Activated CD4-positive, alpha-beta T cell treated with anti-CD3 and anti-CD28 coated beads, Interleukin-2, amount 50 U/mL, for 16 hours (primary cell): Measurements from ENCODE around the gene GAREM1.
A peak's percentile ranks its signal among the peaks of the same experiment; 100 is the strongest.
"Not testable (repeated sequence)": the region's sequence is repeated elsewhere in the genome, so short reads cannot be mapped to it uniquely, and the experiment has no call there.

Source experiments
- DNase-seq: peaks from one replicate; pipeline ENCODE4 v3.0.0-alpha.2; 2020

GAREM1 gene

GRCh38 chr18:32470714-32471633, at the start of gene GAREM1:
Gene GAREM1 (minus strand): TSS chr18:32470882. CDS start chr18:32470428, 454 bp downstream.
- peak; percentile 89 for DNase-seq

GRCh38 chr18:32511147-32511546, 40.5 kb upstream of the GAREM1 start:
- peak; percentile 65 for DNase-seq

DNA sequence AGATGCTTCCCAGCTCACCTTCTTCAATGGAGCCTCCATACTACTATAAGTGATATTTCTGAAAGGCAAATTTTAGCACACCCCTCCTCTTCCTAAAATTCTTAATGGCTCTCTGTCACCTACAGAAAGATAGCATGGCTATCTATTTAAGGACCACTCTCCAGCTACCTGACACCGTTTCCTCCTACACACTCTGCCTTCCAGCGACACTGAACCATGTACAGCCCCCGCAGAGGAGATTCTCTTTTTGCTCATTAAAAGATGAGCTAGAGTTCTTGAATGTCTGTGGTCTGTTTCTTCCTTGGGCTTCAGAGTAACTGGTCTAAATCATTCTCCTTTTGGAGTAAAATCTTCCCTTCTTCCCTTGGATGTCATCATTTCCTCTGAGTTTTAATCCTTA, 38.4 kb upstream of the GAREM1 start:
- no peak for DNase-seq

DNA sequence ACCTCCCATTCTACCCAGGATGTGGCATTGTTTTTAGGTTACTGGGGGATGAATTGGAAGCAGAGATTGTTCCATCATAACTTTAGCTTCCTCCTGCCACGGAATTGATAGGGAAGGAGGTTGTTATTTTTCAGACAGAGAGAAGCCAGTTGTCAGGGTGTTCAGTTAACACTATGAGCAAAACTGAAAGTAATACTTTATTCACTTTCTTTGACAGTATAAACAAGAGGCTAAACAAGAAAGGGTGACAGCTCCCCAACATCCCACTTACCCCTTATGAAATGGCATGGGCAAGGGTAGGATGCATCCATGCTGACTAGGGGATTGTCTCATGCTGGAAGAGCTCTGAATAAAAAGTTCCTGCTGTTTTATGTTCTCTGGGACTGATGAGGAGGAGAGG, 36.4 kb upstream of the GAREM1 start:
- peak; percentile 20 for DNase-seq

- DNase-seq: no peak
Observed at GRCh38 chr18:32502014-32502413, 31.3 kb upstream of the GAREM1 start.

GRCh38 chr18:32501242-32501641, 30.6 kb upstream of the GAREM1 start:
- not testable (repeated sequence) for DNase-seq

DNA sequence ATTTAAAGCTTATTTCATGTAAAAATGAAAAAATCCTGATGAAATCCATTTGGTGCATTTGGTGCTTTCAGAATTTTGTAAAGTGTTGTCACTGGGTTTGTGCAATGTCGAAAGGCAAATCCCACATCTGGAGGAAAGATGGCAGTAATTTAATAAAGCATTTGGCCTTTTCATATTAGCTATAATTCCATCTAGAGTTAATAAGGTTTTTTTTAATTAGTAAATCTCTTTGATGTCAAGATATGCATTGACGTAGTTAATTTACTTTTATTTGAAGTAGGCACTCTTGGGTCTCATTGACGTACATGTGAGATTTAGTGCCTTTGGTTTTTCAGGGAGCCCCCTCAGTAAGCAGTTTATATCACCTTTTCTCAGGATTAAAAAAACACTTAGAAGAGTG, 12.3 kb upstream of the GAREM1 start:
- no peak for DNase-seq

GRCh38 chr18:32482117-32482516, 11.4 kb upstream of the GAREM1 start:
- DNase-seq: no peak

DNA sequence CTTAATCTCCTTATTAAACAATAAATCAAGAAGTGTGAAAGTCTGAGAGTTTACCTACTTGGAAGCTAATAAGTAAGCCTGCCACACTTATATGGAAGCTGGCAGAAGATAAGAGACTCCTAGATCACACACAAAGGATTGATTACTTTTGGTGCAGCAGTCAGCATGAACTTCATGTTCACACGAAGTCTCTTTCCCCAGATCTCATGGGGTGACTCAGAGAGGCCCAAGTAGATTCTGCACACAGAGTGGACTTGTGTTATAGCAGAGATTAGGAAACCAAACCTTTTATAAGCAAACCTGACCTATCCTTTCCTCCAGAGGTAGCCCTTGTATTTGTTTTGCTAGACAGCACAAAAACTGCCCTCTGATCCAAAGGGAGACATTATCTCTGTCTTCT, 9.9 kb upstream of the GAREM1 start:
- DNase-seq: no peak

DNA sequence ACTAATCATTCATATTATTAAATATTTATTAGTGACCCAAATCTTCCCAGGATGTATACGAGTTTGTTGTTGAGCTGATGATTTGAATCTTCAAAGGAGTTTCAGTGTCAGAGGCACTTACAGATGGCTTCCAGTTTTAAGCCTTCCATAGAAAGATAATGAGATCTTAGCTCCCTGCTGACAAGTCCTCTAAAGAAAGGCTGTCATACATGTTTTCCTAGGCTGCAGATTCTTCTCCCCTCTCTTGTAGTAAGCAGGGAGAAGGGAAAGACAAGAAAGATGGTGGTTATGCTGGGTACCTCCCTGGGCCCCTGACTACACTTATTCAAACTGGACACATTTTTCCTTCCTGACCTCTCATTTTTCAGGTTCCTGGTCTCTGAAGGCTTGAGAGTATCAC, 8.1 kb upstream of the GAREM1 start:
- no peak for DNase-seq

- no peak for DNase-seq
Observed at GRCh38 chr18:32478317-32478716, 7.6 kb upstream of the GAREM1 start.

DNA sequence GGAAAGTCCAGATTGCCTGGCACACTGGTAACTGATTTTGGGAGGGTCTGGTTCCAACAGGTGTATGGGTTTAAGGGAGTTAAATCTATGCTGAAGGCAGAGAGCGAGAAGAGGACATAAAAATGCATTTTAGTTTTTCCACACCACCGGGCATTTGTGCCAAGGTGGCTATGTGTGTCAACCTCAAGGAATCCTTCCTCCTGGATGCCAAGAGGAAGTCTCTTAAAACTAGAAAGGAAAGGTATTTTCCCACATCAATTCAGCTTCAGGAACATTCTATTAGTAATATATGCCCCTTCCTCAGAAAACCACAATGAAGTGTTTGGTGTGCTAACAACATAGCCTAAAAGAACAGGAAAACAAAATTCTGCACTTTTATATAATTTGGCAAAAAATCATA, 5.4 kb upstream of the GAREM1 start:
- DNase-seq: no peak

DNA sequence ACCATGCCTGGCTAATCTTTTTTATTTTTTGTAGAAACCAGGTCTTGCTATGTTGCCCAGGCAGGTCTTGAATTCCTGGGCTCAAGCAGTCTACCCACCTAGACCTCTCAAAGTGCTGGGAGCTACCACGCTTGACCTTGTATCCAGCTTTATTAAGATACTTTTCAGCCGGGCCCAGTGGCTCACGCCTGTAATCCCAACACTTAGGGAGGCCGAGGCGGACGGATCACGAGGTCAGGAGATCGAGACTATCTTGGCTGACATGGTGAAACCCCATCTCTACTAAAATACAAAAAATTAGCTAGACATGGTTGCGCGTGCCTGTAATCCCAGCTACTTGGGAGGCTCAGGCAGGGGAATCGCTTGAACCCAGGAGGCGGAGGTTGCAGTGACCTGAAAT, 4.4 kb upstream of the GAREM1 start:
- not testable (repeated sequence) for DNase-seq

DNA sequence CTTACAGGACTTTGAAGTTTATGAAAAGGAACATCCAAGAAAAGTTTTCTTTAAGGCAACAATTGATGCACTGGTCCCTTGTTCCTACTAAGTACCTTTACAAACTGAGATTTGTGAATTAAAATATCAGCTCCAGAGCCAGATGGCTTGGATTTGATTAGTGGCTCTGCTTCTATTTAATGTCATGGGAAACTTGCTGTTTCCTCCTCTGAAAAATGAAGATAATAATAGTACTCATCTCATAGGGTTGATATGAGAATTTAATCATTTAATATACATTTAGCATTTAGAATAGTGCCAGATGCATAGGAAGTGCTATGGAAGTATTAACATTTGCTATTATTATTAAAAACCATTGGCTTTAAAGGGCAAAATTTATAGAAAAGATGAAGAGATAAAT, 2.6 kb upstream of the GAREM1 start:
- DNase-seq: no peak

DNA sequence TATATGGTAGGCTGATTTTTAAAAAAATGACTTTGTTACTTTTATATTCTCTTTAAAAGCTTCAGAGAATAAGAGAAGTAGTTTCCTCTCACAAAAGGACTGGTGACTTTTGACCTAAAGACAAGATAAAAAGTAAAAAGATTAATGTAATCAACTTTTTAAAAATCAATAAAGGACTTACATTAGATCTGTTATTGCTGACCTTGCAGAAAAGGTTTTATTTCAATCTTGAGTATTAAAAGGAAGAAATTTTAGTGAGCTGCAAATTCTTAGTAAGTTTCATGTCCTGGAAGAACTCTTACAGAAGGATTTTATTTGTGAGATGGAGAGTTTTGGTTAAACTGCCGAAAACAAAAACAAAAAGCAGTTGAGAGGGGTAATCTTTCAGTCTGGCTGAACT, 2.2 kb upstream of the GAREM1 start:
- no peak for DNase-seq

GRCh38 chr18:32470460-32470713, 295 bp downstream of the GAREM1 start:
- DNase-seq: no peak

- no peak for DNase-seq
Observed at GRCh38 chr18:32469691-32470459, 807 bp downstream of the GAREM1 start.

GRCh38 chr18:32469190-32469651, 1.5 kb downstream of the GAREM1 start:
- peak; percentile 13 for DNase-seq

DNA sequence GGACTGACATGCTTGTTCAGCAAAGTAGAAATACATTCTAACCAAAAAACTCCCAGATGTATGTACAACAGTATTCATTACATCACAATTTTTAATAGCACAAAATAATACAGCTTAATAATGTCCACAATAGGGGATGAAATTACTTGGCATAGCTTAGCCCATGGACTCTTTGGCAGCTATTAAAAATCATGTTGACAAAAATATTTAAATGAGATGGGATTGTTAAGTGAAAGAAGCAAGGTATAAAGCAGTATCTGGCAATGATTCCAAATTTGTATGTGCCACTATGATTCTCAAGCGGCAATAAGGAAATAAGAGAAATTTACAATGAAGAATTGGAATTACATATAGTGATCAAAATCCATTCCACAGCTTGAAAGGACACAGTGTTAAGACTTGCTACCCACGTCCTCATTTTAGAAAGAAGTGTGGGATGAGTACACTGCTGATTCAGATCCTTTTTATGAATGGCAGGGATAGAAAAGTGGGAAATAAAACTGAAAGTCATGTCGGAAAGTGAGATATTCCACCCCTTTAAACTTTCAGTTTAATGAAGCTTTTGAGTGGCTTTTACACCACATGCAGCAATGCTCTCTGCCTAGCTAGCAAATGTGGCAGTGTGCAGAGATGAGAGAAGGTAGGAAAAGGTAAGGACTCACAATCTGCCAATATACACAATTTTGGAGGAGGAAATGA, 2.4 kb downstream of the GAREM1 start:
- DNase-seq: no peak

- no peak for DNase-seq
Observed at GRCh38 chr18:32461709-32462272, 8.9 kb downstream of the GAREM1 start.

- no peak for DNase-seq
Observed at GRCh38 chr18:32460171-32460731, 10.4 kb downstream of the GAREM1 start.

- no peak for DNase-seq
Observed at GRCh38 chr18:32459361-32460101, 11.2 kb downstream of the GAREM1 start.
